ENCODE data around the gene RNF39.

DNA sequence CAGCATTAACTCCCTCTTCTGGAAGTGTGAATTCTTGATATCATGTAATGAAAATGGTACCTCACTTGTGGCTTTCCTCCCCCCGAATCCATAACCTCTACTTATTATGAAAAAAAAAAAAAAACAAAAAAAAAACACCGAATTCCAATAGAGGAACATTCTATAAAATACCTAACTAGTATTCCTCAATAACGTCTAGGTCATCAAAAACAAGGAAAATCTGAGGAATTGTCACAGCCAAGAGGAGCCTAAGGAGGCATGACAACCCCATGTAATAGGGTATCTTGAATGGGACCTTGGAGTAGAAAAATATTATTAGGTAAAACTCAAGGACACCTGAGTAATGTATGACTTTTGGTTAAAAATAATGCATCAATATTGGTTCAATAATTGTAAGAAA, 53.4 kb downstream of the RNF39 start:
- TF ChIP-seq EP300 (IDR thresholded peaks at IDR 0.05; ENCODE audit: borderline replicate concordance in 1 of 2, control insufficient read depth in 1 of 2, low read depth in 2 of 2, low read length in 2 of 2): no peak
- no peak for TF ChIP-seq RAD21 (IDR thresholded peaks at IDR 0.05; ENCODE audit: insufficient read depth, low read depth, low read length)
- no peak for TF ChIP-seq CREB1 (IDR thresholded peaks at IDR 0.05; ENCODE audit: low read depth)
- no peak for TF ChIP-seq SUPT20H (IDR thresholded peaks at IDR 0.05; ENCODE audit: borderline replicate concordance, control insufficient read depth, low read depth, low read length)
- TF ChIP-seq USF2 (IDR thresholded peaks at IDR 0.05; ENCODE audit: borderline replicate concordance, low read depth, low read length): no peak
- TF ChIP-seq EZH2 (IDR thresholded peaks at IDR 0.05; ENCODE audit: borderline replicate concordance, control insufficient read depth, low read depth, low read length): no peak
- TF ChIP-seq NBN (IDR thresholded peaks at IDR 0.05): no peak
- TF ChIP-seq POLR2A (IDR thresholded peaks at IDR 0.05; ENCODE audit: low read depth, low read length): no peak
- no peak for TF ChIP-seq CTCF (IDR thresholded peaks at IDR 0.05 in 2 of 3, conservative IDR thresholded peaks at IDR 0.05 in 1 of 3; ENCODE audit: control insufficient read depth in 2 of 3, extremely low read depth in 1 of 3, insufficient read depth in 1 of 3, low read depth in 3 of 3, low read length in 3 of 3)
- TF ChIP-seq POLR2AphosphoS5 (IDR thresholded peaks at IDR 0.05; ENCODE audit: low read length): no peak
- no peak for TF ChIP-seq JUND (IDR thresholded peaks at IDR 0.05; ENCODE audit: low read depth, low read length)
- no peak for TF ChIP-seq FOXK2 (IDR thresholded peaks at IDR 0.05)
